ENCODE data around the gene PRKCA. TPM values are rescaled to one million over a fixed set of nuclear protein-coding genes. Genes with fewer than 3 reads are reported as not detected.
A peak's percentile ranks its signal among the peaks of the same experiment; 100 is the strongest.

Gene PRKCA
- total and polyA plus RNA-seq, 5 experiments from 2014 or later, result 1.3 to 97.3 (median 5.8) TPM

DNA sequence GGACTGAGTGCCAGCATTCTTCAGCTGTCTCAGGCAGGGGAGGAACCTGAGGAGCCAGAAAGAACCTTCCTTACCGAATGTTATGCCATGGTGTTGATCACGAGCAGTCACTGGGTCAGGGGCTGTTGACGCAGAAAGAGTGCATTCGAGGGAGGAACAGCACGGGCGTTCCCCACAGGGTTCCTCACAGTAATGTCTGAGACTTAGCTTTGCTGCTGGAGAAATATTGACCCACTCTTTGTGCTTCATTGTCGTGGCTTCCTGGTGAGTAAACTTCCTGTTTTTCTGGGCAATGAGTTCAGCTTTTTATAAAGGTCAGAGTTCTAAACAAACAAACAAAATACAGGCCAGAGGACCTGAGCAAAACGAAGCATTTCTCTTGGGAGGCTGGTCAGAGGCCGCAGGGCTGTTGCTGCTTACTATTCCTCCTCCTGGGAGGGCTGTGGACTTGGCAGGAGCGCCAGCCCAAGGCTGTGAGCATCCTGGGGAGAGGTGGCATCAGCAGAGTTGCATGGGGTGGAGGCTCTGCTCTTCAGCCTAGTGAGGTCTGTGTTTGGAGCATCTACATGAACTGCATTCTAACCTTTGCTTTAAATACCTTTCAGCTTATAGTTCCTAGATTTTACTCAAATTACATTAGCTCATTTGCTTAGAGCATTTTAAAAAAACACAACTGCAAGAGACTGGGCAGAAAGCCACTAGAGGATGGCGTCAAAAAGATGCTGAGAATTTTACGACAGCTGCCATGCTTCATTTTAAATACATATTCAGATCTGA, 389.4 kb downstream of the PRKCA start:
- peaks cover 0 to 2% (median 0%) of the 10 kb centered on the region in 9 donors for H3K9me3 Mint-ChIP-seq
- DNase-seq (no peak), ATAC-seq (no peak)
- POLR2A ChIA-PET, result no interaction called here
- H3K27me3 Mint-ChIP-seq, result no peaks in the 10 kb centered on the region
- peaks cover 41 to 95% (median 88%) of the 10 kb centered on the region in 3 donors for H3K36me3 Mint-ChIP-seq
- H3K4me1 Mint-ChIP-seq, result peaks cover 0 to 15% (median 3%) of the 10 kb centered on the region in 4 donors
- H3K27ac Mint-ChIP-seq, result peak overlapping the region in 6 of 10 donors; percentile 14 to 84 (median 69)
- H3K4me3 Mint-ChIP-seq, result peak overlapping the region in 2 of 10 donors; percentile 47 to 60

DNA sequence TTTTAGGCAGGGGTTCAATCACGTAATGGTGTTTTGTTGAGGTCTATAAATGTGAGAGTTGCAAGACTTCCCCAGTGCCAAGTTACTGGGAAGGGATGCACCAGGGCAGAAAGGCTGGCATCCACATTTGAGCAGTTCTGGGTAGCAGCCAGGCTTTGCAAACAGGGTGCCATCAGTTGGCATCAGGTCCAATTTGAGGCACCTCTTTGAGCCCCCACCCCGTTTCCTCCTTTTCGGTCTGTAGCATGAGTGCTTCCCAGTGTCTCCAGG, 389.9 kb downstream of the PRKCA start:
- no peak for ATAC-seq
- peak overlapping the region in 1 of 10 donors; percentile 84 for H3K27ac Mint-ChIP-seq
- peaks cover 0 to 7% (median 1%) of the 10 kb centered on the region in 9 donors for H3K9me3 Mint-ChIP-seq
- H3K4me1 Mint-ChIP-seq, result peaks cover 0 to 15% (median 2%) of the 10 kb centered on the region in 4 donors
- DNase-seq, result no peak
- POLR2A ChIA-PET, result no interaction called here
- peaks cover 42 to 95% (median 89%) of the 10 kb centered on the region in 3 donors for H3K36me3 Mint-ChIP-seq
- H3K4me3 Mint-ChIP-seq, result no peak overlapping the region
- no peaks in the 10 kb centered on the region for H3K27me3 Mint-ChIP-seq

GRCh38 chr17:66695098-66695497, 392.7 kb downstream of the PRKCA start:
- no peak for DNase-seq
- POLR2A ChIA-PET, result no interaction called here
- Mint-ChIP-seq H3K9me3 (peaks cover 0 to 17% (median 7%) of the 10 kb centered on the region in 9 donors), H3K4me3 (no peak overlapping the region), H3K36me3 (peaks cover 43 to 91% (median 83%) of the 10 kb centered on the region in 3 donors), H3K27ac (peak overlapping the region in 1 of 10 donors; percentile 47), H3K4me1 (peaks cover 3 to 13% (median 5%) of the 10 kb centered on the region in 4 donors), H3K27me3 (no peaks in the 10 kb centered on the region)
- no peak for ATAC-seq

- H3K27ac Mint-ChIP-seq, result no peak overlapping the region
- peaks cover 0 to 10% (median 6%) of the 10 kb centered on the region in 4 donors for H3K4me1 Mint-ChIP-seq
- POLR2A ChIA-PET, result no interaction called here
- no peak overlapping the region for H3K4me3 Mint-ChIP-seq
- H3K27me3 Mint-ChIP-seq, result no peaks in the 10 kb centered on the region
- H3K9me3 Mint-ChIP-seq, result peaks cover 0 to 17% (median 7%) of the 10 kb centered on the region in 9 donors
- ATAC-seq, result no peak
- no peak for DNase-seq
- peaks cover 28 to 77% (median 71%) of the 10 kb centered on the region in 3 donors for H3K36me3 Mint-ChIP-seq
Observed at GRCh38 chr17:66698270-66698669, 395.9 kb downstream of the PRKCA start.

DNA sequence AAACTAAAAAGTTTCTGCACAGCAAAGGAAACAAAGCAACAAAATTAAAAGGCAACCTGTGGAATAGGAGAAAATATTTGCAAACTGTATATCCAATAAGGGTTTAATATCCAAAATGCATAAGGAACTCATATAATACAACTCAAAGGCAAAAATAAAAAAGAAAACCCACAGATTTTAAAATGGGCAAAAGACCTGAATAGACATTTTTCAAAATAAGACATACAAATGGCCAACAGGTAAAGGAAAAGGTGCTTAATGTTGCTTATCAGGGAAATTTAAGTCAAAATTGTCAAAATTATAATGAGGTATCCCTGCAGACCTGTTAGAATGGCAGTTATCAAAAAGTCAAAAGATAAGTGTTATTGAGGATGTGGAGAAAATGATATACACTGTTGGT, 399.0 kb downstream of the PRKCA start:
- no peak for DNase-seq
- POLR2A ChIA-PET, result no interaction called here

GRCh38 chr17:66702106-66702936, 399.9 kb downstream of the PRKCA start:
- ATAC-seq, result no peak
- peak overlapping the region in 2 of 10 donors; percentile 2 to 27 for H3K27ac Mint-ChIP-seq

More for the DNA sequence above, 399.0 kb downstream of the PRKCA start:
- Mint-ChIP-seq H3K27me3 (no peaks in the 10 kb centered on the region), H3K4me1 (peaks cover 4 to 13% (median 8%) of the 10 kb centered on the region in 4 donors), H3K4me3 (no peak overlapping the region), H3K9me3 (peaks cover 0 to 17% (median 7%) of the 10 kb centered on the region in 9 donors), H3K27ac (peak overlapping the region in 2 of 10 donors; percentile 10 to 19), H3K36me3 (peaks cover 16 to 55% (median 46%) of the 10 kb centered on the region in 3 donors)
- ATAC-seq, result no peak

GRCh38 chr17:66704858-66705520, 402.6 kb downstream of the PRKCA start:
- POLR2A ChIA-PET, result no interaction called here

More at GRCh38 chr17:66702106-66702936, 399.9 kb downstream of the PRKCA start:
- peaks cover 6 to 13% (median 9%) of the 10 kb centered on the region in 4 donors for H3K4me1 Mint-ChIP-seq
- no peak overlapping the region for H3K4me3 Mint-ChIP-seq
- peaks cover 0 to 12% (median 5%) of the 10 kb centered on the region in 9 donors for H3K9me3 Mint-ChIP-seq
- H3K27me3 Mint-ChIP-seq, result no peaks in the 10 kb centered on the region
- H3K36me3 Mint-ChIP-seq, result peaks cover 9 to 46% (median 37%) of the 10 kb centered on the region in 3 donors
- DNase-seq, result no peak
- POLR2A ChIA-PET, result no interaction called here

DNA sequence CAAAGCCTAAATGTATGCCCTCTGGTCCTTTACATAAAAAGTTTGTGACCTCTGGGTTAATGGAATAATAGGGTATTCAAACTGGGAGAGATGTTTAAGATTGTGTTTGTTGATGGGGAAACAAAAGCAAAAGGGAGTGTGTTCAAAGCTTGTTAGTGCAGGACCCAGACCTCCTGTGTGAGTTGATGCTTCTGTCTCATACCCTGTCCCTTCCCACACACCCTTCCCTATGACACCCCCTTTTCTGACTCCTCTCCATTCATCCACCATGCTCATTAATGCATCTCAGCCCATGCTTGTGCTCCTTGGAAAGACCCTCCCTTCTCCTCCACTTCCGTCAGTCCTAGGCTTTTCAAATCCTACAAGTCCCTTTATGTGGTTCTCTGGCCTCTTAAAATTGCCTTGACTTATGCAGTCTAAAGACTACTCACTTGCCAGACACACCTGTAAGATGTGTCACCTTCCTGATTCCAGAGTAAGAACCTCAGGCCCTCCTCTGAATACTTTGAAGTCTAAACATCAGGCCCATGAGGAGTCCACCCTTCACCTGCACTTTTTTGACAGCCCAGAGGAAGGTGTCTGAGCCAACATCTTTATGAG, 404.5 kb downstream of the PRKCA start:
- H3K4me3 Mint-ChIP-seq, result no peak overlapping the region
- no peaks in the 10 kb centered on the region for H3K27me3 Mint-ChIP-seq
- no peak for DNase-seq
- no peaks in the 10 kb centered on the region for H3K9me3 Mint-ChIP-seq
- POLR2A ChIA-PET, result interaction anchor here (0.7 kb wide), 1 partner anchor 91 kb away, joined by 3 read pairs; no protein-coding TSS in a partner anchor
- H3K36me3 Mint-ChIP-seq, result peaks cover 0 to 22% (median 9%) of the 10 kb centered on the region in 3 donors
- peaks cover 10 to 28% (median 23%) of the 10 kb centered on the region in 4 donors for H3K4me1 Mint-ChIP-seq
- peak overlapping the region in 3 of 10 donors; percentile 29 to 78 (median 78) for H3K27ac Mint-ChIP-seq
- no peak for ATAC-seq

More at GRCh38 chr17:66704858-66705520, 402.6 kb downstream of the PRKCA start:
- H3K27ac Mint-ChIP-seq, result peak overlapping the region in 7 of 10 donors; percentile 12 to 82 (median 48)
- ATAC-seq (no peak), DNase-seq (no peak)
- H3K36me3 Mint-ChIP-seq, result peaks cover 0 to 27% (median 25%) of the 10 kb centered on the region in 3 donors
- no peaks in the 10 kb centered on the region for H3K9me3 Mint-ChIP-seq
- peaks cover 5 to 18% (median 11%) of the 10 kb centered on the region in 4 donors for H3K4me1 Mint-ChIP-seq
- H3K27me3 Mint-ChIP-seq, result no peaks in the 10 kb centered on the region
- H3K4me3 Mint-ChIP-seq, result no peak overlapping the region

DNA sequence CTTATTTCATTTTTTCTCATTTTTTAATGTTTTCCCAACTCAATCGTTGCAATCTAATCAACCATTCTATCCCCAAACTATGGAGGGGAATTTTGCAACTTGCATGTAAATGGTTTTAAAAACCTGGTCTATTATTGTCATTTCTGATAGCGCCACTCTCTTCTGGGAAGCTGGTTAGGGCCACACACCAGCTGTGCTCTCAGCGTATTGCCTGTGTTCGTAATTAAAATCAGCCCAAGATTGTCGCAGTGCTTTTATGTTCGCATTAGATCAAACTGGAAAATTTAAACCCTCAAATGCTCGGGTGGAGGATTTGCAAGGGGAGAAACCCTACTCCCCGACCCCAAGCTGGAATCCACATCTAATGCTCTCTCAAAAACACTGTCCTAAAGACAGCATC, 409.0 kb downstream of the PRKCA start:
- POLR2A ChIA-PET, result no interaction called here
- Mint-ChIP-seq H3K4me3 (no peak overlapping the region), H3K9me3 (no peaks in the 10 kb centered on the region), H3K27ac (peak overlapping the region in 6 of 10 donors; percentile 9 to 67 (median 54)), H3K4me1 (peaks cover 11 to 56% (median 32%) of the 10 kb centered on the region in 4 donors), H3K27me3 (no peaks in the 10 kb centered on the region), H3K36me3 (peaks cover 0 to 24% (median 8%) of the 10 kb centered on the region in 3 donors)
- DNase-seq (no peak), ATAC-seq (no peak)

GRCh38 chr17:66711881-66712321, 409.5 kb downstream of the PRKCA start:
- Mint-ChIP-seq H3K27me3 (no peaks in the 10 kb centered on the region), H3K36me3 (peaks cover 0 to 26% (median 10%) of the 10 kb centered on the region in 3 donors), H3K27ac (peak overlapping the region in 9 of 10 donors; percentile 19 to 80 (median 65)), H3K4me3 (peak overlapping the region in 1 of 10 donors; percentile 48), H3K9me3 (no peaks in the 10 kb centered on the region), H3K4me1 (peaks cover 10 to 58% (median 32%) of the 10 kb centered on the region in 4 donors)
- DNase-seq, result no peak
- no peak for ATAC-seq
- POLR2A ChIA-PET, result no interaction called here

GRCh38 chr17:66712453-66712852, 410.0 kb downstream of the PRKCA start:
- Mint-ChIP-seq H3K4me3 (no peak overlapping the region), H3K9me3 (no peaks in the 10 kb centered on the region), H3K27ac (peak overlapping the region in 7 of 10 donors; percentile 17 to 75 (median 49)), H3K36me3 (peaks cover 0 to 28% (median 15%) of the 10 kb centered on the region in 3 donors), H3K27me3 (no peaks in the 10 kb centered on the region), H3K4me1 (peaks cover 8 to 56% (median 32%) of the 10 kb centered on the region in 4 donors)
- no peak for ATAC-seq
- POLR2A ChIA-PET, result no interaction called here
- no peak for DNase-seq
